GM23338 (cell line): ENCODE results near the gene GRM2.

Experiments
- CTCF ChIP-seq, 2 experiments: fragments of 200-600 bp in 1 of 2; sonication (generic) in 1 of 2; conservative IDR thresholded peaks; 2 replicates each; pipeline versions ENCODE4 v1.5.1 to v1.6.1; 2016 to 2017; ENCODE audit warnings: antibody characterized with exemption in 2 of 2, low read depth in 2 of 2, mild to moderate bottlenecking in 2 of 2, moderate library complexity in 1 of 2
- POLR2AphosphoS5 ChIP-seq: IDR thresholded peaks from 2 replicates; pipeline ENCODE4 v1.6.1; 2016; ENCODE audit warnings: antibody characterized with exemption, low read depth

GRCh38 chr3:51703068-51703760 is 3.7 kb upstream of the GRM2 start:
- TF ChIP-seq CTCF (conservative IDR thresholded peaks at IDR 0.05; ENCODE audit: low read depth in 2 of 2) (no peak), POLR2AphosphoS5 (no peak)
